ENCODE data around the gene SPHK1.

SPHK1 gene

GRCh38 chr17:76353599-76354316, 30.7 kb upstream of the SPHK1 start, which contains the start of gene PRPSAP1:
Gene PRPSAP1 (minus strand): TSS chr17:76353916. CDS start chr17:76353703, 213 bp downstream.
- TF ChIP-seq CTCF (IDR thresholded peaks at IDR 0.05), result peak; percentile 71
- Histone ChIP-seq H3K9me3 (no peaks in the 10 kb centered on the region), H3K27me3 (no peaks in the 10 kb centered on the region), H3K4me1 (ENCODE audit: control insufficient read depth in 1 of 2, insufficient read depth in 1 of 2, low read depth in 1 of 2, low read length in 1 of 2) (peaks cover 17 to 20% of the 10 kb centered on the region in 2 experiments), H3K36me3 (peaks cover 3% of the 10 kb centered on the region), H3K27ac (peak within 1 kb of the TSS; percentile 87), H3K4me3 (ENCODE audit: low read depth in 1 of 2, low read length in 1 of 2) (peak within 1 kb of the TSS; percentile 73 to 80)

GRCh38 chr17:76354317-76354729, 30.1 kb upstream of the SPHK1 start:
- H3K36me3 ChIP-seq, result peaks cover 3% of the 10 kb centered on the region
- H3K4me3 ChIP-seq (ENCODE audit: low read depth in 1 of 2, low read length in 1 of 2), result peak overlapping the region; percentile 73 to 80
- peaks cover 17 to 20% of the 10 kb centered on the region in 2 experiments for H3K4me1 ChIP-seq (ENCODE audit: control insufficient read depth in 1 of 2, insufficient read depth in 1 of 2, low read depth in 1 of 2, low read length in 1 of 2)
- no peaks in the 10 kb centered on the region for H3K27me3 ChIP-seq
- TF ChIP-seq CTCF (IDR thresholded peaks at IDR 0.05), result no peak
- no peaks in the 10 kb centered on the region for H3K9me3 ChIP-seq
- peak overlapping the region; percentile 87 for H3K27ac ChIP-seq

DNA sequence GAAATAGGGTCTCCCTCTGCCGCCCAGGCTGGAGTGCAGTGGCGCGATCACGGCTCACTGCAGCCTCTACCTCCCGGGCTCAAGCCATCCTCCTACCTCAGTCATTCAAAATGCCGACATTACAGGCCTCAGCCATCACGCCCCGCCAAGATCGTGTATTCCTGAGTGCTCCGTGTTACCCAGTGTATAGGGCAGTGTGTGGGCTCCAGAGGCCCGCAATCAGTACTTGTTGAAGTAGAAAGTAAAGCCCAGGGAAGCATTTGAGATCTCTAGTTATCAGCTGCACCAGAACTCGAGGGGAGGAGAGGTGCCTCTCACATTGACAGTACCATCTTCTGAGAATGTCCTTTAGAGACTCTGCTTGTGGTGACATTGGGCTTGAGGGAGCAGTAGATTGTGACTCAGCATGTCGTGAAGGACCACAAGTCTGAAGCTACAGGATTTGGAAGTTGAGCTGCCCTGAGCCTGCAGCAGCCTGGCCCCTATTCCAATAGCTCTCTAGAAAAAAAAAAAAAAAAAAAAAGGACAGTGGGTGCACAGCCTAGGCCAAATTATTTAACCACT, 29.6 kb upstream of the SPHK1 start:
- TF ChIP-seq CTCF (IDR thresholded peaks at IDR 0.05), result no peak
- Histone ChIP-seq H3K36me3 (peaks cover 3% of the 10 kb centered on the region), H3K4me3 (ENCODE audit: low read depth in 1 of 2, low read length in 1 of 2) (no peak overlapping the region), H3K4me1 (ENCODE audit: control insufficient read depth in 1 of 2, insufficient read depth in 1 of 2, low read depth in 1 of 2, low read length in 1 of 2) (peaks cover 17 to 20% of the 10 kb centered on the region in 2 experiments), H3K27ac (no peak overlapping the region), H3K9me3 (no peaks in the 10 kb centered on the region), H3K27me3 (no peaks in the 10 kb centered on the region)

DNA sequence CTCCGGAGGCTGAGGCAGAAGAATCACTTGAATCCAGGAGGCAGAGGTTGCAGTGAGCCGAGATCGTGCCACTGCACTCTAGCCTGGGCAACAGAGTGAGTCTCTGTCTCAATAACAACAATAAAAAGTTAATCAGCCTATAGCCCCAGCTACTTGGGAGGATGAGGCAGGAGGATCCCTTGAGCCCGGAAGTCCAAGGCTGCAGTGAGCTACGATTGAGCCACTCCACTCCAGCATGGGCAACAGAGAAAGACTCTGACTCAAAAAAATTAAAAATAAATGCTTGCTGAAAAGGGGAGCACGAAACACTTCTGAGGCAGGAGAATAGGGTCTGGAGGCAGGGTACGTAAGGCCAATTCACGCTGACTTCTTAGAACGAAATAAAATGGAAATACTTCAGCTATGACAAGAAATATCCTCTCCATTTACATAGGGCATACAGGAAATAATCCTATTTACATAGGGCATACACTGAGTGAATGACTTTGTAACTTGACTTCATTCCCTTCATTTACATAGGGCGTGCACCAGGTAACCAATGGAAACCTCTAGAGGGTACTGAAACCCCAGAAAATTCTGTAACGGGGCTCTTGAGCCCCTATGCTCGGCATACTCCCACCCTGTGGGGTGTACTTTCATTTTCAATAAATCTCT, 27.5 kb upstream of the SPHK1 start:
- H3K9me3 ChIP-seq, result no peaks in the 10 kb centered on the region
- no peaks in the 10 kb centered on the region for H3K27me3 ChIP-seq
- H3K27ac ChIP-seq, result no peak overlapping the region
- TF ChIP-seq CTCF (IDR thresholded peaks at IDR 0.05), result no peak
- no peak overlapping the region for H3K4me3 ChIP-seq (ENCODE audit: low read depth in 1 of 2, low read length in 1 of 2)
- H3K4me1 ChIP-seq (ENCODE audit: control insufficient read depth in 1 of 2, insufficient read depth in 1 of 2, low read depth in 1 of 2, low read length in 1 of 2), result peaks cover 14 to 20% of the 10 kb centered on the region in 2 experiments
- H3K36me3 ChIP-seq, result no peaks in the 10 kb centered on the region

DNA sequence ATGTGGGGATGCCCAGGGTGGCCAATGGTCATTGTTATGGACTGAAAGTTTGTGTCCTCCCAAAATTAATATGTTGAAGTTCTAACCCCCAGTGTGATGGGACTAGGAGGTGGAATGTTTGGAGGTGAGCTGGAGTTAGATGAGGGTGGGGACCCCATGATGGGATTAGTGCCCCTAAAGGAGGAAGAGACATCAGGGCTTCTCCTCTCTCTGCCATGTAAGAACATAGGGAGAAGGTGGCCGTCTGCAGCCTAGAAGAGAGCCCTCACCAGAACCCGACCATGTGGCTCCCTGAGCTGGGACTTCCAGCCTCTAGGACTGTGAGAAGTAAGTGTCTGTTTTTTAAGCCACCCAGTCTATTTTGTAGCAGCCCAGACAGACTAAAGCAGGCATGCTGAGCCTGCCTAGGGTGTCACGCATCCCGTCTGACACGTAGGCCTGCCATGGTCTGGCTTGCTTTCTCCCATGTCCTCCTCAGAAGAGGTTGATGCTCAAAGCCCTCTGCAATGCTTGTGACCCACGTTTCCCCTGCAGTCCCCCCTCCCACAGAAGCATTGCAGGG, 26.7 kb upstream of the SPHK1 start:
- H3K27ac ChIP-seq, result no peak overlapping the region
- H3K36me3 ChIP-seq, result no peaks in the 10 kb centered on the region
- H3K27me3 ChIP-seq, result no peaks in the 10 kb centered on the region
- no peaks in the 10 kb centered on the region for H3K9me3 ChIP-seq
- H3K4me3 ChIP-seq (ENCODE audit: low read depth in 1 of 2, low read length in 1 of 2), result no peak overlapping the region
- H3K4me1 ChIP-seq (ENCODE audit: control insufficient read depth in 1 of 2, insufficient read depth in 1 of 2, low read depth in 1 of 2, low read length in 1 of 2), result peaks cover 10 to 14% of the 10 kb centered on the region in 2 experiments
- TF ChIP-seq CTCF (IDR thresholded peaks at IDR 0.05), result no peak
